IMR-90 (cell line): ENCODE results near the gene PLEKHB1. TPM values are rescaled to one million over a fixed set of nuclear protein-coding genes. Genes with fewer than 3 reads are reported as not detected.

Experiments
- ATAC-seq: fragments of 200-7000 bp; cut with Tn5 transposase; 2 replicates; pipeline ENCODE4 v1.9.1; 2020; ENCODE audit warnings: low read depth, mild to moderate bottlenecking, moderate library complexity
- BruUV-seq: library from RNA; stranded (reverse); fragments of 400-500 nt; replicated peaks from 2 replicates; lab custom pipeline; 2021; lab: Mats Ljungman, UMichigan
- CTCF ChIA-PET: fragments of 300-600 bp; formaldehyde crosslinking; extraction: SDS; loops from one replicate; lab custom pipeline; 2021; ENCODE audit warnings: antibody characterized with exemption; lab: Yijun Ruan, JAX
- POLR2A ChIA-PET: fragments of 300-600 bp; sonication (Branson Sonifier 250); formaldehyde crosslinking; loops from one replicate; lab custom pipeline; 2022; ENCODE audit warnings: antibody characterized with exemption; ENCODE audit not compliant: unreplicated experiment; lab: Charles Lee
- DNase-seq: peaks from one replicate; pipeline ENCODE4 v3.0.0; 2013
- H2AFZ ChIP-seq: replicated peaks from 2 replicates; pipeline ENCODE3; 2013; ENCODE audit warnings: low read length, mild to moderate bottlenecking; ENCODE audit not compliant: poor library complexity
- H2AK5ac ChIP-seq: 2 replicates; pipeline ENCODE4 v1.6.1; 2013; ENCODE audit warnings: low read depth, low read length, inconsistent platforms
- H2AK9ac ChIP-seq: replicated peaks from 2 replicates; pipeline ENCODE3; 2013; ENCODE audit warnings: mild to moderate bottlenecking, low read depth, low read length, moderate library complexity; ENCODE audit not compliant: poor library complexity
- H2BK120ac ChIP-seq: 2 replicates; pipeline ENCODE4 v1.6.1; 2013; ENCODE audit warnings: low read depth, low read length, inconsistent platforms
- H2BK15ac ChIP-seq: 3 replicates; pipeline ENCODE4 v1.6.1; 2013; ENCODE audit warnings: low read depth, low read length, inconsistent platforms
- H2BK20ac ChIP-seq: 2 replicates; pipeline ENCODE4 v1.6.1; 2013; ENCODE audit warnings: low read depth, mild to moderate bottlenecking, inconsistent platforms, low read length, moderate library complexity
- H2BK5ac ChIP-seq: 2 replicates; pipeline ENCODE4 v1.6.1; 2013; ENCODE audit warnings: mild to moderate bottlenecking, low read depth, low read length, inconsistent platforms; ENCODE audit not compliant: poor library complexity, severe bottlenecking
- H3K14ac ChIP-seq: replicated peaks from 2 replicates; pipeline ENCODE4 v1.6.1; 2013; ENCODE audit warnings: low read depth, low read length, inconsistent platforms
- H3K18ac ChIP-seq: 2 replicates; pipeline ENCODE4 v1.6.1; 2013; ENCODE audit warnings: low read depth, low read length, control low read depth
- H3K23ac ChIP-seq: 2 replicates; pipeline ENCODE4 v1.6.1; 2013; ENCODE audit warnings: low read depth, low read length, inconsistent platforms
- H3K27ac ChIP-seq: 2 replicates; pipeline ENCODE4 v1.5.1; 2013; ENCODE audit warnings: mild to moderate bottlenecking, control low read depth, low read length; ENCODE audit not compliant: insufficient read depth
- H3K27me3 ChIP-seq: 2 replicates; pipeline ENCODE4 v1.6.1; 2013; ENCODE audit warnings: low read length; ENCODE audit not compliant: control insufficient read depth, insufficient read depth
- H3K36me3 ChIP-seq: 2 replicates; pipeline ENCODE4 v1.6.1; 2013; ENCODE audit warnings: low read length, mixed read lengths; ENCODE audit not compliant: control insufficient read depth, insufficient read depth
- H3K4ac ChIP-seq: 2 replicates; pipeline ENCODE4 v1.6.1; 2013; ENCODE audit warnings: low read depth, low read length, inconsistent platforms
- H3K4me1 ChIP-seq: 2 replicates; pipeline ENCODE4 v1.6.1; 2013; ENCODE audit warnings: low read length, mixed read lengths; ENCODE audit not compliant: control insufficient read depth, insufficient read depth
- H3K4me2 ChIP-seq: 2 replicates; pipeline ENCODE4 v1.6.1; 2013; ENCODE audit warnings: low read depth, mild to moderate bottlenecking, control low read depth, low read length, moderate library complexity
- H3K4me3 ChIP-seq: 2 replicates; pipeline ENCODE4 v1.5.1; 2013; ENCODE audit warnings: low read depth, mild to moderate bottlenecking, control low read depth, low read length, moderate library complexity; ENCODE audit not compliant: insufficient read depth
- H3K56ac ChIP-seq: 2 replicates; pipeline ENCODE4 v1.6.1; 2013; ENCODE audit warnings: low read length, inconsistent platforms; ENCODE audit not compliant: insufficient read depth; ENCODE audit errors: extremely low read depth
- H3K79me1 ChIP-seq, 2 experiments: 2 replicates each; pipeline ENCODE4 v1.6.1; 2013; ENCODE audit warnings: low read length in 2 of 2, inconsistent platforms in 1 of 2, low read depth in 1 of 2
- H3K9ac ChIP-seq: 2 replicates; pipeline ENCODE4 v1.6.1; 2013; ENCODE audit warnings: low read depth, low read length, control low read depth
- H3K9me1 ChIP-seq: 2 replicates; pipeline ENCODE4 v1.6.1; 2013; ENCODE audit warnings: low read length, inconsistent platforms; ENCODE audit not compliant: insufficient read depth
- H3K9me3 ChIP-seq: 2 replicates; pipeline ENCODE4 v1.6.1; 2013; ENCODE audit warnings: low read length; ENCODE audit not compliant: control insufficient read depth, insufficient read depth
- H4K20me1 ChIP-seq: 2 replicates; pipeline ENCODE4 v1.6.1; 2013; ENCODE audit warnings: low read length, inconsistent platforms; ENCODE audit not compliant: insufficient read depth
- H4K5ac ChIP-seq: 2 replicates; pipeline ENCODE4 v1.6.1; 2013; ENCODE audit warnings: mild to moderate bottlenecking, low read depth, low read length, control low read depth
- H4K8ac ChIP-seq, 2 experiments: 2 replicates each; pipeline ENCODE4 v1.6.1; 2013; ENCODE audit warnings: low read depth in 2 of 2, low read length in 2 of 2, control low read depth in 1 of 2, inconsistent platforms in 1 of 2
- H4K91ac ChIP-seq: 2 replicates; pipeline ENCODE4 v1.6.1; 2013; ENCODE audit warnings: low read depth, low read length, inconsistent platforms; ENCODE audit not compliant: insufficient read depth
- BHLHE40 ChIP-seq: fragments of 150-350 bp; IDR thresholded peaks from 2 replicates; pipeline ENCODE4 v1.6.1; 2016; ENCODE audit warnings: mild to moderate bottlenecking, low read depth, low read length
- CEBPB ChIP-seq: IDR thresholded peaks from 2 replicates; pipeline ENCODE4 v1.6.1; 2012; ENCODE audit warnings: low read depth, low read length, improper control_type of control experiment
- CHD1 ChIP-seq: IDR thresholded peaks from 2 replicates; pipeline ENCODE4 v1.6.1; 2012; ENCODE audit warnings: low read depth, low read length, improper control_type of control experiment
- MAFK ChIP-seq: IDR thresholded peaks from 2 replicates; pipeline ENCODE4 v1.6.1; 2012; ENCODE audit warnings: low read depth, low read length, improper control_type of control experiment
- MAZ ChIP-seq: IDR thresholded peaks from 2 replicates; pipeline ENCODE4 v1.6.1; 2012; ENCODE audit warnings: low read depth, mild to moderate bottlenecking, low read length, improper control_type of control experiment, moderate library complexity, borderline replicate concordance
- MXI1 ChIP-seq: IDR thresholded peaks from 2 replicates; pipeline ENCODE4 v1.6.1; 2012; ENCODE audit warnings: low read depth, mild to moderate bottlenecking, low read length, moderate library complexity, borderline replicate concordance
- NFE2L2 ChIP-seq: fragments of 150-350 bp; IDR thresholded peaks from 2 replicates; pipeline ENCODE4 v1.6.1; 2016; ENCODE audit warnings: low read depth, mild to moderate bottlenecking, low read length
- POLR2A ChIP-seq: IDR thresholded peaks from 2 replicates; pipeline ENCODE4 v1.6.1; 2012; ENCODE audit warnings: mild to moderate bottlenecking, low read depth, low read length
- RCOR1 ChIP-seq: IDR thresholded peaks from 2 replicates; pipeline ENCODE4 v1.6.1; 2012; ENCODE audit warnings: mild to moderate bottlenecking, low read length, improper control_type of control experiment; ENCODE audit not compliant: insufficient replicate concordance
- RFX5 ChIP-seq: IDR thresholded peaks from 2 replicates; pipeline ENCODE4 v1.8.0; 2012; ENCODE audit warnings: low read depth, mild to moderate bottlenecking, low read length, moderate library complexity
- SMC3 ChIP-seq: fragments of 150-350 bp; IDR thresholded peaks from 2 replicates; pipeline ENCODE4 v1.6.1; 2016; ENCODE audit warnings: low read depth, mild to moderate bottlenecking, antibody characterized with exemption, low read length, moderate library complexity
- WGBS, 2 experiments: methylation state at CpG; one replicate each; pipeline versions ENCODE4 v1.1.5 to v1.1.7; 2013; ENCODE audit warnings: missing lambda C conversion rate in 2 of 2; ENCODE audit not compliant: insufficient read length in 1 of 2; ENCODE audit errors: extremely low coverage in 2 of 2; 5-methylcytosine and 5-hydroxymethylcytosine counted together
- dilution Hi-C: fragments of 300-500 bp; cut with HindIII; formaldehyde crosslinking; loops from one replicate; pipeline ENCODE4 v1.14.3; 2018; ENCODE audit warnings: low sequenced_read_pairs; ENCODE audit not compliant: unreplicated experiment
- in situ Hi-C: fragments of 300-500 bp; cut with MboI; formaldehyde crosslinking; loops from 3 replicates; pipeline ENCODE4 v1.14.3; 2019; ENCODE audit warnings: low sequenced_read_pairs, inconsistent platforms, mixed read lengths
- intact Hi-C: fragments of 100-400 bp; cut with micrococcal nuclease; formaldehyde crosslinking; loops from 2 replicates; pipeline ENCODE4 v1.10.0; 2022
- polyA plus RNA-seq, 3 experiments: library from polyadenylated mRNA; depleted of rRNA; stranded (reverse); fragments of >200 nt; gene quantifications; 2 replicates each; pipeline ENCODE4 v1.2.3, GENCODE V29; 2012; ENCODE audit warnings: low replicate concordance in 1 of 3
- total RNA-seq: library from RNA; depleted of rRNA; stranded (reverse); fragments of >200 nt; gene quantifications from 2 replicates; pipeline ENCODE4 v1.2.3, GENCODE V29; 2012
- TF ChIP-seq, protein P1 (sequence below): conservative IDR thresholded peaks from 2 replicates; pipeline ENCODE4 v1.5.1; 2012; ENCODE audit warnings: mild to moderate bottlenecking, low read depth, low read length, improper control_type of control experiment
- TF ChIP-seq, protein P2 (sequence below): fragments of 150-350 bp; IDR thresholded peaks from 2 replicates; pipeline ENCODE4 v1.6.1; 2017; ENCODE audit warnings: mild to moderate bottlenecking, antibody characterized with exemption, low read length, low read depth
- TF ChIP-seq, protein P3 (sequence below): fragments of 150-350 bp; IDR thresholded peaks from 2 replicates; pipeline ENCODE4 v1.6.1; 2016; ENCODE audit warnings: low read depth, mild to moderate bottlenecking, low read length, moderate library complexity, borderline replicate concordance

PLEKHB1 gene
- total and polyA plus RNA-seq, 2 of the 4 experiments (the other 2 are of a cell fraction) = 0.36 to 0.86 TPM

DNA sequence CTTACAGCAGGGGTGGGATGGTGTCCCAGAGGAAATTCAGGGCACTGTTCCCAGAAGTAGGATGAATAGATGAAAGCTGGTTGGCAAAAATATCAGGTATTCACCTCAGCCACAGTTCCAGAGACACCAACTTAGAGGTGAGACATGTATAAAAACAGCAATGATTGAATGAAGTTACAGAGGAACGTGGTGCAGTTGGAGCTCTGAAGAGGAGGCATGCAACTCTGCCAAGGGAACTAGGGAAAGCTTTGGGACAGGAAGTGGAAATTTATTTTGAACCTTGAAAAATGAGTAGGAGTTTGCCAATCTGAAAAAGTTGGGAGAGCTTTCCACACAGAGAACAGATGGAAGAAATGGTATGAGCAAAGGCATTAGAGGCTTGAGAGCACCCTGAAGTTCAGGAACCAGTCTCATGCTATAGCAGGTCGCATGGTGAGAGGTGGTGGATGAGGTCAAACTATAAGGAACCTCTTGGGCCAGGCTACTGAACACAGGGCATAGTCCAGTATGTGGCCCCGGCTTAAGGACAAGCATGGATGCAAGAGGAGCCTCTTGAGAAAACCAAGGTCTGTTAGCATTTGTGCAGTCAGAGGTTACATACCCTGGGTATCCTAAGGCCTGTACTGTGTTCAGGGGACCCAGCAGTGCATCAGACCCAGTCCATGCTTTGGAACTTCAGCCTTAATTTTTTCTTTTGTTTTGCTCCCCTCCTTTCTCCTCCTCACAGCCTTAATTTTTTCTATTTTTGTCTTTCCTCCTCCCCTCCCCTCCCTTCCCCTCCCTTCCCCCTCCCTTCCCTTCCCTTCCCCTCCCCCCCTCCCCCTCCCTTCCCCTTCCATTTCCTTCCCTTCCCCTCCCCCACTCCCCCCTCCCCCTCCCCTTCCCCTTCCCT is 17.5 kb downstream of the PLEKHB1 start:
- Histone ChIP-seq H4K20me1 (no peaks in the 10 kb centered on the region), H3K9me3 (no peaks in the 10 kb centered on the region), H3K4ac (no peak overlapping the region), H2BK5ac (no peak overlapping the region), H3K23ac (no peak overlapping the region), H3K27ac (no peak overlapping the region), H2BK20ac (no peak overlapping the region), H3K27me3 (no peaks in the 10 kb centered on the region), H2AK9ac (no peak overlapping the region), H2AK5ac (no peak overlapping the region), H3K79me1 (no peaks in the 10 kb centered on the region), H3K36me3 (no peaks in the 10 kb centered on the region), H2BK120ac (no peak overlapping the region), H3K4me1 (peaks cover 3% of the 10 kb centered on the region; the same call in 1 of the 2 replicates), H2BK15ac (no peak overlapping the region), H3K18ac (no peak overlapping the region), H3K4me2 (no peak overlapping the region), H3K56ac (no peak overlapping the region), H3K9ac (no peak overlapping the region), H2AFZ (no peak overlapping the region), H3K9me1 (peaks cover 4% of the 10 kb centered on the region; the same call in 1 of the 2 replicates), H3K4me3 (no peak overlapping the region), H4K8ac (no peak overlapping the region), H4K5ac (no peak overlapping the region), H4K91ac (no peak overlapping the region), H3K14ac (no peak overlapping the region)
- no TSS peak for BruUV-seq
- ATAC-seq (no peak), DNase-seq (no peak)
- POLR2A ChIA-PET = no interaction called here
- WGBS, 2 experiments = 86% methylated on average over 1 of the region's 3 CpGs; no CpG with 5 or more reads in 1 of the 2 experiments
- in situ Hi-C loops (loop anchor here (5.0 kb wide), 1 partner anchor 37 kb away; no protein-coding TSS in a partner anchor), intact Hi-C loops (no loop called here), dilution Hi-C loops (no loop called here)
- CTCF ChIA-PET = interaction anchor here (1.0 kb wide), 1 partner anchor 357 kb away, joined by 3 read pairs; no protein-coding TSS in a partner anchor
- TF ChIP-seq MAZ (no peak), RCOR1 (no peak), RFX5 (no peak), SMC3 (no peak), POLR2A (no peak), CHD1 (no peak), MAFK (no peak), BHLHE40 (no peak), CEBPB (no peak), NFE2L2 (no peak), MXI1 (no peak)
- TF ChIP-seq, protein P1, sequence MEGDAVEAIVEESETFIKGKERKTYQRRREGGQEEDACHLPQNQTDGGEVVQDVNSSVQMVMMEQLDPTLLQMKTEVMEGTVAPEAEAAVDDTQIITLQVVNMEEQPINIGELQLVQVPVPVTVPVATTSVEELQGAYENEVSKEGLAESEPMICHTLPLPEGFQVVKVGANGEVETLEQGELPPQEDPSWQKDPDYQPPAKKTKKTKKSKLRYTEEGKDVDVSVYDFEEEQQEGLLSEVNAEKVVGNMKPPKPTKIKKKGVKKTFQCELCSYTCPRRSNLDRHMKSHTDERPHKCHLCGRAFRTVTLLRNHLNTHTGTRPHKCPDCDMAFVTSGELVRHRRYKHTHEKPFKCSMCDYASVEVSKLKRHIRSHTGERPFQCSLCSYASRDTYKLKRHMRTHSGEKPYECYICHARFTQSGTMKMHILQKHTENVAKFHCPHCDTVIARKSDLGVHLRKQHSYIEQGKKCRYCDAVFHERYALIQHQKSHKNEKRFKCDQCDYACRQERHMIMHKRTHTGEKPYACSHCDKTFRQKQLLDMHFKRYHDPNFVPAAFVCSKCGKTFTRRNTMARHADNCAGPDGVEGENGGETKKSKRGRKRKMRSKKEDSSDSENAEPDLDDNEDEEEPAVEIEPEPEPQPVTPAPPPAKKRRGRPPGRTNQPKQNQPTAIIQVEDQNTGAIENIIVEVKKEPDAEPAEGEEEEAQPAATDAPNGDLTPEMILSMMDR = no peak
- TF ChIP-seq, protein P2, sequence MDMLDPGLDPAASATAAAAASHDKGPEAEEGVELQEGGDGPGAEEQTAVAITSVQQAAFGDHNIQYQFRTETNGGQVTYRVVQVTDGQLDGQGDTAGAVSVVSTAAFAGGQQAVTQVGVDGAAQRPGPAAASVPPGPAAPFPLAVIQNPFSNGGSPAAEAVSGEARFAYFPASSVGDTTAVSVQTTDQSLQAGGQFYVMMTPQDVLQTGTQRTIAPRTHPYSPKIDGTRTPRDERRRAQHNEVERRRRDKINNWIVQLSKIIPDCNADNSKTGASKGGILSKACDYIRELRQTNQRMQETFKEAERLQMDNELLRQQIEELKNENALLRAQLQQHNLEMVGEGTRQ = no peak
- TF ChIP-seq, protein P3, sequence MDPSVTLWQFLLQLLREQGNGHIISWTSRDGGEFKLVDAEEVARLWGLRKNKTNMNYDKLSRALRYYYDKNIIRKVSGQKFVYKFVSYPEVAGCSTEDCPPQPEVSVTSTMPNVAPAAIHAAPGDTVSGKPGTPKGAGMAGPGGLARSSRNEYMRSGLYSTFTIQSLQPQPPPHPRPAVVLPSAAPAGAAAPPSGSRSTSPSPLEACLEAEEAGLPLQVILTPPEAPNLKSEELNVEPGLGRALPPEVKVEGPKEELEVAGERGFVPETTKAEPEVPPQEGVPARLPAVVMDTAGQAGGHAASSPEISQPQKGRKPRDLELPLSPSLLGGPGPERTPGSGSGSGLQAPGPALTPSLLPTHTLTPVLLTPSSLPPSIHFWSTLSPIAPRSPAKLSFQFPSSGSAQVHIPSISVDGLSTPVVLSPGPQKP = no peak
